Kidney (tissue), 14 donors: ENCODE results near the gene VCL. TPM values are rescaled to one million over a fixed set of nuclear protein-coding genes. Genes with fewer than 3 reads are reported as not detected.

Experiments
- DNase-seq, 5 donors: peaks; one replicate each; pipeline ENCODE4 v3.0.0-alpha.2; 2013 to 2020
- FAIRE-seq: peaks from 2 replicates; lab custom pipeline; 2012; peaks lifted over from hg19 to GRCh38; lab: Jason Lieb, UNC
- H3K27ac ChIP-seq, 2 donors: one replicate each; pipeline ENCODE4 v1.7.0; 2013; ENCODE audit warnings: low read depth in 2 of 2, low read length in 2 of 2, inconsistent platforms in 1 of 2
- H3K27me3 ChIP-seq: one replicate; pipeline ENCODE4 v1.7.1; 2013; ENCODE audit warnings: low read length, inconsistent platforms; ENCODE audit not compliant: control insufficient read depth, insufficient read depth
- H3K36me3 ChIP-seq, 3 donors: one replicate each; pipeline versions ENCODE4 v1.7.0 to v1.7.1; 2013; ENCODE audit warnings: low read length in 3 of 3, control low read depth in 1 of 3, inconsistent platforms in 1 of 3; ENCODE audit not compliant: insufficient read depth in 3 of 3, control insufficient read depth in 2 of 3
- H3K4me1 ChIP-seq, 3 donors: one replicate each; pipeline versions ENCODE4 v1.7.0 to v1.7.1; 2013; ENCODE audit warnings: low read length in 3 of 3, inconsistent platforms in 1 of 3, low read depth in 1 of 3; ENCODE audit not compliant: control insufficient read depth in 2 of 3, insufficient read depth in 2 of 3
- H3K4me3 ChIP-seq, 3 donors: one replicate each; pipeline versions ENCODE4 v1.7.0 to v1.8.1; 2013; ENCODE audit warnings: low read length in 3 of 3, control low read depth in 1 of 3, inconsistent platforms in 1 of 3
- H3K9ac ChIP-seq, 3 donors: one replicate each; pipeline versions ENCODE4 v1.7.0 to v1.7.1; 2013; ENCODE audit warnings: low read length in 3 of 3, control low read depth in 1 of 3, inconsistent platforms in 1 of 3
- H3K9me3 ChIP-seq, 3 donors: one replicate each; pipeline versions ENCODE4 v1.7.0 to v1.7.1; 2013; ENCODE audit warnings: low read length in 3 of 3, control low read depth in 1 of 3, inconsistent platforms in 1 of 3; ENCODE audit not compliant: control insufficient read depth in 2 of 3, insufficient read depth in 1 of 3
- CTCF ChIP-seq: IDR thresholded peaks from 3 replicates; pipeline ENCODE4 v1.5.1; 2012; ENCODE audit warnings: mild to moderate bottlenecking, moderate library complexity, borderline replicate concordance; ENCODE audit not compliant: insufficient read depth; ENCODE audit errors: extremely low read depth
- intact Hi-C: fragments of 100-400 bp; cut with DNase I; formaldehyde crosslinking; loops from one replicate; pipeline ENCODE4 v1.11.1; 2022
- polyA plus RNA-seq: library from polyadenylated mRNA; stranded (reverse); fragments of 350-450 nt; fragmentation: Illumina TruSeq; extraction: RNeasy Lipid Tissue Mini Kit (QIAGEN cat#74804); gene quantifications from one replicate; pipeline ENCODE4 v1.2.3, GENCODE V29; 2014; ENCODE audit warnings: low read depth, low replicate concordance; ENCODE audit not compliant: insufficient read depth
- total RNA-seq: library from RNA; stranded (reverse); fragmentation: NEBNext Ultra II Directional; extraction: Animal tissue kit (Norgen Biotek cat#: 25700); gene quantifications from one replicate; pipeline ENCODE4 v1.2.1, GENCODE V29; 2021
- donor health status: control.
- donor health status: control.
- donor health status: control.
- donor health status: control.
- donor health status: control.
- donor health status: DM: yes; HTN: yes; CAD: no.
- donor health status: Normal renal cell carcinoma (clear cell type).

Gene VCL
- total and polyA plus RNA-seq, 2 donors from 2014 or later, result 23.8 to 167 TPM

DNA sequence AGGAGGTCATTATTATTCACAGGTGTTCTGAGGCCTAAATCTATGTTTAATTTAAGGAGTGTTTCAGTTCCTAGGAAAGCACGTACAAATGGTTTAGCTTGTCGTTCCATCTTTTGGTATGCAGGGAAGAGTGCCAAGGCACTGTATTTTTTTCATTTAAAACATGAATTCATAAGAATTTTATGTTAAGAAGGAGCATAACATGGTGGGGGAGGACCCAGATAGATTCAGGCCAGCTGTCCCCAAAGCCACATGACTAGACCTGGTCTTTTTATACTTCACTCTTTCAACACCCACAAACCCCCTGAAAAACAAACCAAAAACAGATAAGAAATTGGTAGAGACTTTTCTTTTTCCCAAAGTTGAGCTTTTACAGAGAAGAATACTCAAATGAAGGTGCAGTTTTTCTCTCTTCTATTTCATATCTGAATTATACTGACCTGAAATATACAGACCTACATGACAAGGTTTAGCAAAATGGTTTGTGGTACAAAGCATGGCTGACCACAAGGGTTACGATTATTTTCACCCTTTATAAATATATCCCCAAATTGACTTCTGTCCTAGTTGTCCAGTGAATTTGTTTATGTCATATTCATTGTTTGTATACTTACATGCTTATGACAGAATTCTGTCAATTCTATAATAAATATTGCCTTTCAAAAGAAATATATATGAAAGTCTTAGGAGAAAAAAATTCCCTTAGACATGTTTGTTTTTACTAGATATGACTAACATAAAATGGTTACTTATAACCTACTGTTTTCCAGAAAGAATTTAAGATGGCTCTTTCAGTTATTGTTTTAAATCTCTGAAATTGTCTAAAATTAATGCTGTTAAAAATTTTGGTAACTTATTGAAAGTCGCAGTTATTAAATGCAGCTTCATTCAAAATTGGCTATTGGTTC lies 81.4 kb downstream of the VCL start:
- intact Hi-C loops, result no loop called here
- TF ChIP-seq CTCF, result no peak
- Histone ChIP-seq H3K9me3 (no peaks in the 10 kb centered on the region), H3K27ac (no peak overlapping the region), H3K27me3 (no peaks in the 10 kb centered on the region), H3K4me1 (no peaks in the 10 kb centered on the region), H3K9ac (no peak overlapping the region), H3K36me3 (peaks cover 2 to 16% (median 10%) of the 10 kb centered on the region in 3 donors), H3K4me3 (no peak overlapping the region)
- FAIRE-seq (no peak), DNase-seq (no peak)

DNA sequence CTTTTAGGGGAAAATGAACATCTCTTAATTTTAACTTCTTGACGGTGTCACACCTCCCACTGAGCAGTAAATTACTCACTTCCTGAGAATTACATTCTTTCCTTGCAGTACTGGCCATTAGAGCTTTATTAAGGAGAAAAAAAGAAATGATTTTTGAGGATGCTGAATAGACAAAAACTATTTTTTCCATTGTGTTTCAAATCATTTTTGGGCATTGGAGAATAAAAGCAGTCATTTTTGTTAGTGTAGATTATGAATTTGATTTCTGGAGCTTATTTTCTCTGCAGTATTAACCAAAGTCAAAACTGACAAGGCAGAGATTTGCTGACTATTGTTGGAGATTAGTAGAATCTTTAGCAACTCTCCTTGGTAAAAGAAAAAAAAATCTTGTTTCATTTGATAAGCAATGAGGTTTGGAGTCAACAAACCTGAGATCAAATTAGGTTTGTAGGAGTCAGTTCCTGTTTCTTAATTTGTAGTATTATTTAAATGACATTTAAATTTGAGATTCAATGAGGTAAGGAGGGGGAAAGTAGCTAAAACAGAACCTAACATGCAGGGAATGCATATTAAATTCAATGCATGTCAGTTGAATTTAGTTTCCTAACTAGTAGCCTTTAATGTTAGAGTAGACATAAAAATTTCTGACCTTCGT lies 82.1 kb downstream of the VCL start:
- no peaks in the 10 kb centered on the region for H3K9me3 ChIP-seq
- H3K27ac ChIP-seq, result no peak overlapping the region
- H3K4me3 ChIP-seq, result no peak overlapping the region
- no peaks in the 10 kb centered on the region for H3K27me3 ChIP-seq
- DNase-seq (no peak), FAIRE-seq (no peak)
- TF ChIP-seq CTCF, result no peak
- H3K9ac ChIP-seq, result no peak overlapping the region
- intact Hi-C loops, result no loop called here
- peaks cover 2 to 12% (median 5%) of the 10 kb centered on the region in 3 donors for H3K36me3 ChIP-seq
- H3K4me1 ChIP-seq, result no peaks in the 10 kb centered on the region

- FAIRE-seq, result no peak
- no peak overlapping the region for H3K27ac ChIP-seq
- peak; percentile 65 for TF ChIP-seq CTCF
- peaks cover 2 to 7% (median 5%) of the 10 kb centered on the region in 3 donors for H3K36me3 ChIP-seq
- DNase-seq, result peak in 3 of 5 donors; percentile 53 to 72 (median 55)
- H3K4me1 ChIP-seq, result no peaks in the 10 kb centered on the region
- H3K9me3 ChIP-seq, result no peaks in the 10 kb centered on the region
- H3K4me3 ChIP-seq, result no peak overlapping the region
- no peaks in the 10 kb centered on the region for H3K27me3 ChIP-seq
- intact Hi-C loops, result no loop called here
- H3K9ac ChIP-seq, result no peak overlapping the region
Observed at GRCh38 chr10:74081192-74081803, 83.4 kb downstream of the VCL start.
